ENCODE results near the gene ZBTB11.
"Not testable (repeated sequence)": the region's sequence is repeated elsewhere in the genome, so short reads cannot be mapped to it uniquely, and the experiment has no call there.

Gene ZBTB11

DNA sequence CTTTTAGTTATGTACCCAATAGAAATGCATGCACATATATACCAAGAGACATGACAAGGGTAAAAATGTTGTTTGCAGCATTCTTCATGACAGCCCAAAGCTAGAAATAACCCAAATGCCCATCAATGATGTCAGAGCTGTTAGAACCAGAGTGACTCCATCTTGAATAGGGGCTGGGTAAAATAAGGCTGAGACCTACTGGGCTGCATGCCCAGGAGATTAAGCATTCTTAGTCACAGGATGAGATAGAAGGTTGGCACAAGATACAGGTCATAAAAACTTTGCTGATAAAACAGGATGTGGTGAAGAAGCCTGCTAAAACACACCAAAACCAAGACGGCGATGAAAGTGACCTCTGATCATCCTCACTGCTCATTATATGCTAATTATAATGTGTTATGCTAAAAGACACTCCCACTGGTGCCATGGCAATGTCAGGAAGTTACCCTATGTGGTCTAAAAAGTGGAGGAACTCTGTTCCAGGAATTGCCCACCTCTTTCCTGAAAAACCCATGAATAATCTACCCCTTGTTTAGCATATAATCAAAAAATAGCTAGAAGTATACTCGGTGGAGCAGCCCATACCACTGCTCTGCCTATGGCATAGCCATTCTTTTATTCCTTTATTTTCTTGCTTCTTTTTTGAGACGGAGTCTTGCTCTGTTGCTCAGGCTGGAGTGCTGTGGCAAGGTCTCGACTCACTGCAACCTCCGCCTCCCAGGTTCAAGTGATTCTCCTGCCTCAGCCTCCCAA lies 32.9 kb downstream of the ZBTB11 start:
- no peak for DNase-seq (ENCODE audit: insufficient read length, low spot score)
- no peak for FAIRE-seq
- TF ChIP-seq TAF1 (IDR thresholded peaks at IDR 0.05; ENCODE audit: low read depth, low read length), result no peak
- no peak for TF ChIP-seq POLR2AphosphoS5 (IDR thresholded peaks at IDR 0.05; ENCODE audit: low read depth, low read length)
- no peak for TF ChIP-seq POU2F2 (IDR thresholded peaks at IDR 0.05; ENCODE audit: low read depth, low read length)
- TF ChIP-seq POLR2A (IDR thresholded peaks at IDR 0.05; ENCODE audit: low read depth, low read length), result no peak
- TF ChIP-seq PAX5 (IDR thresholded peaks at IDR 0.05; ENCODE audit: insufficient read depth, low read length, severe bottlenecking), result no peak
- TF ChIP-seq SPI1 (IDR thresholded peaks at IDR 0.05; ENCODE audit: low read depth, low read length), result no peak

DNA sequence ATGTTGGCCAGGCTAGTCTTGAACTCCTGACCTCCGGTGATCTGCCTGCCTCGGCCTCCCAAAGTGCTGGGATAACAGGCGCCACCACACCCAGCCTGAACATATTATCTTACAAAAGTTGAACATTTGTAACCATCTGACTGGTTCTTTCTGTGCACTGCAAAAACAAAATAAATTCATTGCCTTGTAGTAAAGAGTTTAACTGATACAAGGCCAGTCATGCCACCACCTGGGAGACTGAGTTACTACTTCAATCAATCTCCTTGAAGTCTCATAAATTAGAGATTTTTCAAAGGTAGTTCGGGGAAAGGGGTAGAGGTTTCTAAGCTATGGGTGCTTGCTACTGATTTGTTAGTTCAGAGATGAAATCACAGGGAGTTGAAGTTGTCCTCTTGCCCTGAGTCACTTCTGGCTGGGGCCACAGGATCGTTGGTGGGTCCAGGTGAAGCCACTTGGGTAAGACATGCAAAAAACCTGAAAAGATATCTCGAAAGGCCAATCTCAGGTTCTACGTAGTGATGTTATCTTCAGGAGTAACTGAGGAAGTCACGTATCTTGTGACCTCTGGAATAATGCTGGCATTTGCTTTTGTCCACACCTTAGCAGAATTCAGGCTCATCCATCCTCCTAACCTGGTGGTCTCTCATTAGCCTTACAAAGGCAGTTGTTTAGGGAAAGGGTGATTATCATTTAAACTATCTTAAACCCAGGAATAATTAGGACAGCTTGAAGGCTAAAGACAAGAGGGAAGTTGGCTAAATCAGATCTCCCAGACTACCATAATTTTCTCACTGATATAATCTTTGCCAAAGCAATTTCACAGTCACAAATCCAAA lies 33.7 kb downstream of the ZBTB11 start:
- TF ChIP-seq PAX5 (IDR thresholded peaks at IDR 0.05; ENCODE audit: insufficient read depth, low read length, severe bottlenecking) (no peak), POLR2AphosphoS5 (IDR thresholded peaks at IDR 0.05; ENCODE audit: low read depth, low read length) (no peak), TAF1 (IDR thresholded peaks at IDR 0.05; ENCODE audit: low read depth, low read length) (no peak), SPI1 (IDR thresholded peaks at IDR 0.05; ENCODE audit: low read depth, low read length) (no peak), POLR2A (IDR thresholded peaks at IDR 0.05; ENCODE audit: low read depth, low read length) (no peak), POU2F2 (IDR thresholded peaks at IDR 0.05; ENCODE audit: low read depth, low read length) (no peak)
- no peak for FAIRE-seq
- no peak for DNase-seq (ENCODE audit: insufficient read length, low spot score)

DNA sequence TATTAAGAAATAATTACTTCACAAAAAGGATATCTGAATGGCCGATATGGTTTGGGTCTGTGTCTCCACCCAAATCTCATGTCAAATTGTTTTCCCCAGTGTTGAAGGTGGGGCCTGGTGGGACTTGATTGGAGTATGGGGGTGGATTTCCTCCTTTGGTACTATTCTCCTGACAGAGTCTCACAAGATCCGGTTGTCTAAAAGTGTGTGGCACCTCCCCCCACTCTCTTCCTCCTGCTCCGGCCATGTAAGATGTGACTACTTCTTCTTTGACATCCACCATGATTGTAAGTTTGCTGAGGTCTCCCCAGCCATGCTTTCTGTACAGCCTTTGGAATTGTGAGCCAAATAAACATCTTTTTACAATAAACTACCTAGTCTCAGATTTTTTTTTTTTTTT lies 34.5 kb downstream of the ZBTB11 start:
- no peak for FAIRE-seq
- DNase-seq (ENCODE audit: insufficient read length, low spot score), result no peak
- TF ChIP-seq POU2F2 (IDR thresholded peaks at IDR 0.05; ENCODE audit: low read depth, low read length) (no peak), POLR2A (IDR thresholded peaks at IDR 0.05; ENCODE audit: low read depth, low read length) (no peak)

DNA sequence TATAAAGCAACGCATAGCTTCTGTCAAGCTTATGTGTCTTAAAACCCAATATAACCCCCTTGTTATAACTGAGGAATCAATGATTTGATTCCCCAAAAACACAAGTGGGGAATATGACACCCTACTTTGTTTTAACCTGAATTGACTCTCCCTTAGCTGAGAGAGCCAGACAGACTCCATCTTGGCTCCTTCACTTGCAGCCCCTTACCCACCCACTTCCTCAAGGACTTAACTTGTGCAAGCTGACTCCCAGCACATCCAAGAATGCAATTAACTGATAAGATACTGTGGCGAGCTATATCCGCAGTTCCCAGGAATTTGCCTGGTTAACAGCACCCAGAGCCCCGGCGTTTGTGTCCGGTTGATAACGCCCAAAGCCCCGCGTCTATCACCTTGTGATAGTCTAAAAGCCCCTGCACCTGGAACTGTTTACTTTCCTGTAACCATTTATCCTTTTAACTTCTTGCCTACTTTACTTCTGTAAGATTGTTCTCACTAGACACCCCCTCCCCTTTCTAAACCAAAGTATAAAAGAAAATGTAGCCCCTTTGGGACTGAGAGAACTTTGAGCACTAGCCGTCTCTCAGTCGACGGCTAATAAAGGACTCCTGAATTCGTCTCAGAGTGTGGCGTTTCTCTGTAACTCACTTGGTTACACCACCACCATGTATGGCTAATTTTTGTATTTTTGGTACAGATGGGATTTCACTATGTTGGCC lies 35.4 kb downstream of the ZBTB11 start:
- not testable (repeated sequence) for DNase-seq (ENCODE audit: insufficient read length, low spot score); FAIRE-seq

DNA sequence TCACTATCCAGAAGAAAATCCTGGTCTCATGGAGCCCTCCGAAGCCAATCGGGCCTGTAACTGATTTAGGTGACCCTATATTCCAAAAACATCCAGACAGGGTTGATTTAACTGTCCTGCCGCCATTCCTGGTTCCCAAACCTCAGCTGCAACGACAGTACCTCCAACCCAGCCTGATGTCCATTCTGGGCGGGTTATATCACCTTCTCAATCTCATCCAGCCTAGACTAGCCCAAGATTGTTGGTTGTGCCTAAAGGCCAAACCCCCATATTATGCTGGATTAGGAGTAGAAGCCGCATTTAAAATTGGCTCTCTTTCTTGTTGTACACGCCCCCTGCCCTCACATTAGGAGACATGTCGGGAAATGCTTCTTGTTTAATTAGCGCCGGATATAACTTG lies 36.7 kb downstream of the ZBTB11 start:
- FAIRE-seq, result no peak
- TF ChIP-seq POU2F2 (IDR thresholded peaks at IDR 0.05; ENCODE audit: low read depth, low read length) (no peak), PAX5 (IDR thresholded peaks at IDR 0.05; ENCODE audit: insufficient read depth, low read length, severe bottlenecking) (no peak), SPI1 (IDR thresholded peaks at IDR 0.05; ENCODE audit: low read depth, low read length) (no peak), TAF1 (IDR thresholded peaks at IDR 0.05; ENCODE audit: low read depth, low read length) (no peak), POLR2AphosphoS5 (IDR thresholded peaks at IDR 0.05; ENCODE audit: low read depth, low read length) (no peak), POLR2A (IDR thresholded peaks at IDR 0.05; ENCODE audit: low read depth, low read length) (no peak)
- DNase-seq (ENCODE audit: insufficient read length, low spot score), result no peak

DNA sequence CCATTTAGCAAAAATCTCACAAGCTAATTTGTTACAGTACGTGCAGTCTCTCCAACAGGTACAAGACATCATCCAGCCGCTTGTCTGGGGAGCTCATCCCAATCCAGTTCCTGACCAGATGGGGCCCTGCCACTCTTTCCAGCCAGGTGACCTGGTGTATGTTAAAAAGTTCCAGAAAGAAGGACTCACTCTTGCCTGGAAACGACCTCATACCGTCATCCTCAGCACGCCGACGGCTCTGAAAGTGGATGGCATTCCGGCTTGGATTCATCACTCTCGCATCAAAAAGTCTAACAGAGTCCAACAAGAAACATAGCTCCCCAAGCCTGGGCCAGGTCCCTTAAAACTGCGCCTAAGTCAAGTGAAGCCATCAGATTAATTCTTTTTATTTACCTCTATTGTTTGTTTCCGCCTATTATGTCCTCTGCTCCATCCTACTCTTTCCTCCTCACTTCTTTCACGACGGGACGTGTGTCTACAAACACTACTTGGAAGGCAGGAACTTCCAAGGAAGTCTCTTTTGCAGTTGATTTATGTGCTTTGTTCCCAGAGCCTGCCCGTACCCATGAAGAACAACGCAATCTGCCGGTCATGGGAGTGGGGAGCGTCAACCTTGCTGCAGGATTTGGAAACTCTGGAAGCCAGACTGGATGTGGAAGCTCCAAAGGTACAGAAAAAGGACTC lies 37.5 kb downstream of the ZBTB11 start:
- FAIRE-seq (no peak), DNase-seq (ENCODE audit: insufficient read length, low spot score) (no peak)
- TF ChIP-seq SPI1 (IDR thresholded peaks at IDR 0.05; ENCODE audit: low read depth, low read length) (no peak), POLR2A (IDR thresholded peaks at IDR 0.05; ENCODE audit: low read depth, low read length) (no peak), PAX5 (IDR thresholded peaks at IDR 0.05; ENCODE audit: insufficient read depth, low read length, severe bottlenecking) (no peak), POU2F2 (IDR thresholded peaks at IDR 0.05; ENCODE audit: low read depth, low read length) (no peak), POLR2AphosphoS5 (IDR thresholded peaks at IDR 0.05; ENCODE audit: low read depth, low read length) (no peak), TAF1 (IDR thresholded peaks at IDR 0.05; ENCODE audit: low read depth, low read length) (no peak)

DNA sequence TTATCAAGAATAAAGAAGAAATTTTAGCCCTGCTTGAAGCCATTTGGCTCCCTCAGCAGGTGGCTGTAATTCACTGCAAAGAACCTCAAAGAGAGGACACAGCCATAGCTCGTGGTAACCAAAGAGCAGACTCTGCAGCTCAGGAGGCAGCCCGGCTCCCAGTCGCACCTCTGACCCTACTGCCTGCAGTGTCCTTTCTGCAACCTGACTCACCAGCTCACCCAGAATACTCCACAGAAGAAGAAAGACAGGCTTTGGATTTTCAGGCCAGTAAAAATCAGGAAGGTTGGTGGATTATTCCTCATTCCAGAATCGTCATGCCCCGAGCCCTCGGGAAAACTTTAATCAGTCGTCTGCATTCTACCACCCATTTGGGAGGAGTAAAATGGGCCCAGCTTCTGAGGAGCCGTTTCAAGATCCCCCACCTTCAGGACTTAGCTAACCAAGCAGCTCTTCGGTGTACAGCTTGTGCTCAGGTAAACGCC lies 38.6 kb downstream of the ZBTB11 start:
- DNase-seq (ENCODE audit: insufficient read length, low spot score) (no peak), FAIRE-seq (no peak)
- TF ChIP-seq POLR2A (IDR thresholded peaks at IDR 0.05; ENCODE audit: low read depth, low read length), result no peak
- TF ChIP-seq TAF1 (IDR thresholded peaks at IDR 0.05; ENCODE audit: low read depth, low read length), result no peak
- no peak for TF ChIP-seq SPI1 (IDR thresholded peaks at IDR 0.05; ENCODE audit: low read depth, low read length)
- TF ChIP-seq POLR2AphosphoS5 (IDR thresholded peaks at IDR 0.05; ENCODE audit: low read depth, low read length), result no peak
- TF ChIP-seq POU2F2 (IDR thresholded peaks at IDR 0.05; ENCODE audit: low read depth, low read length), result no peak
- TF ChIP-seq PAX5 (IDR thresholded peaks at IDR 0.05; ENCODE audit: insufficient read depth, low read length, severe bottlenecking), result no peak

DNA sequence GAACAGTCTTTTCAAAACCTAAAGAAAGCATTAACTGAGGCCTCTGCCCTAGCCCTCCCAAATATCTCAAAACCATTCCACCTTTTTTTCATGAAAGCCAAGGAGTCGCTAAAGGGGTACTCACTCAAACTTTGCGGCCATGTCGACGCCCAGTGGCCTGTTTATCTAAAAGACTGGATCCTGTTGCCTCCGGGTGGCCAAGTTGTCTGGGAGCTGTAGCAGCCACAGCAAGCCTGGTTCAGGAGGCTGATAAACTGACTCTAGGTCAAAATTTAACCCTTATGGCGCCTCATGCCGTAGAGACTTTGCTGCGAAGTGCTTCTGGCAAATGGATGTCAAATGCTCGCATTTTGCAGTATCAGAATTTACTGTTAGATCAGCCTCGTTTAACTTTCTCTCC lies 39.5 kb downstream of the ZBTB11 start:
- DNase-seq (ENCODE audit: insufficient read length, low spot score) (no peak), FAIRE-seq (no peak)
- TF ChIP-seq POLR2AphosphoS5 (IDR thresholded peaks at IDR 0.05; ENCODE audit: low read depth, low read length) (no peak), POU2F2 (IDR thresholded peaks at IDR 0.05; ENCODE audit: low read depth, low read length) (no peak), TAF1 (IDR thresholded peaks at IDR 0.05; ENCODE audit: low read depth, low read length) (no peak), SPI1 (IDR thresholded peaks at IDR 0.05; ENCODE audit: low read depth, low read length) (no peak), POLR2A (IDR thresholded peaks at IDR 0.05; ENCODE audit: low read depth, low read length) (no peak), PAX5 (IDR thresholded peaks at IDR 0.05; ENCODE audit: insufficient read depth, low read length, severe bottlenecking) (no peak)

Data from GM12891 (cell line).